H1 (cell line): ENCODE results near the gene IL26. TPM values are rescaled to one million over a fixed set of nuclear protein-coding genes. Genes with fewer than 3 reads are reported as not detected.

Experiments
- ASH2L ChIP-seq: fragments of 200-600, 300-600 bp; sonication (generic); IDR thresholded peaks from one replicate; pipeline ENCODE4 v1.7.1; 2017; ENCODE audit warnings: low read length
- BRCA1 ChIP-seq: IDR thresholded peaks from 2 replicates; pipeline ENCODE4 v1.6.1; 2012; ENCODE audit warnings: low read depth, low read length, improper control_type of control experiment
- CEBPB ChIP-seq: IDR thresholded peaks from 2 replicates; pipeline ENCODE4 v1.6.1; 2012; ENCODE audit warnings: low read depth, low read length
- CTBP2 ChIP-seq: IDR thresholded peaks from 2 replicates; pipeline ENCODE4 v1.7.0; 2011; ENCODE audit warnings: borderline replicate concordance, mild to moderate bottlenecking, moderate library complexity, mixed read lengths, low read length; ENCODE audit not compliant: insufficient read depth, insufficient read length
- EZH2 ChIP-seq: fragments of 200-600 bp; sonication (generic); IDR thresholded peaks from 2 replicates; pipeline ENCODE4 v1.7.1; 2012; ENCODE audit warnings: low read depth, mild to moderate bottlenecking, moderate library complexity, low read length, inconsistent platforms; ENCODE audit not compliant: severe bottlenecking
- KDM4A ChIP-seq: IDR thresholded peaks from one replicate; pipeline ENCODE4 v1.7.1; 2012; ENCODE audit warnings: low read depth, mild to moderate bottlenecking, moderate library complexity, low read length, inconsistent platforms; ENCODE audit not compliant: severe bottlenecking
- NRF1 ChIP-seq: IDR thresholded peaks from 2 replicates; pipeline ENCODE4 v1.6.1; 2011; ENCODE audit warnings: mild to moderate bottlenecking, low read depth, low read length, improper control_type of control experiment
- SAP30 ChIP-seq: fragments of 300-600 bp; sonication (generic); IDR thresholded peaks from 2 replicates; pipeline ENCODE4 v1.7.1; 2012; ENCODE audit warnings: low read length, moderate library complexity, mild to moderate bottlenecking, inconsistent platforms; ENCODE audit not compliant: insufficient read depth, insufficient replicate concordance
- SP1 ChIP-seq: IDR thresholded peaks from 2 replicates; pipeline ENCODE4 v1.6.1; 2011; ENCODE audit warnings: low read depth, low read length
- SRF ChIP-seq: IDR thresholded peaks from 2 replicates; pipeline ENCODE4 v1.6.1; 2011; ENCODE audit warnings: mild to moderate bottlenecking, low read depth, low read length, moderate library complexity
- SUZ12 ChIP-seq: fragments of 200-600 bp; sonication (generic); IDR thresholded peaks from 2 replicates; pipeline ENCODE4 v1.6.1; 2012; ENCODE audit warnings: mild to moderate bottlenecking, inconsistent platforms, low read length, moderate library complexity, mixed read lengths
- YY1 ChIP-seq: IDR thresholded peaks from 2 replicates; pipeline ENCODE4 v1.6.1; 2011; ENCODE audit warnings: low read depth, mild to moderate bottlenecking, low read length
- polyA plus RNA-seq, 7 experiments: library from polyadenylated mRNA; depleted of rRNA in 3 of 7; stranded (reverse) in 5 of 7; unstranded in 2 of 7; fragments of >200 nt in 5 of 7; fragments of 200-250 nt in 2 of 7; gene quantifications; 1 replicate in 5 of 7; 2 replicates in 1 of 7; 4 replicates in 1 of 7; pipeline versions ENCODE4 v1.2.1 to v1.2.3, GENCODE V29; 2011 to 2013; ENCODE audit warnings: missing spikeins in 2 of 7, mixed read lengths in 2 of 7
- total RNA-seq: library from RNA; stranded (reverse); fragmentation: NEBNext Ultra II Directional; extraction: Animal tissue kit (Norgen Biotek cat#: 25700); gene quantifications from 2 replicates; pipeline ENCODE4 v1.2.1, GENCODE V29; 2021
- TF ChIP-seq, protein P1 (sequence below): fragments of 300-600 bp; sonication (generic); IDR thresholded peaks from 2 replicates; pipeline ENCODE4 v1.7.1; 2012; ENCODE audit warnings: low read length, moderate library complexity, mild to moderate bottlenecking, inconsistent platforms; ENCODE audit not compliant: insufficient replicate concordance

IL26 gene
- total and polyA plus RNA-seq, 2 of the 8 experiments (the other 6 are each of a cell fraction or from before 2014, with no cell fraction given): not detected

DNA sequence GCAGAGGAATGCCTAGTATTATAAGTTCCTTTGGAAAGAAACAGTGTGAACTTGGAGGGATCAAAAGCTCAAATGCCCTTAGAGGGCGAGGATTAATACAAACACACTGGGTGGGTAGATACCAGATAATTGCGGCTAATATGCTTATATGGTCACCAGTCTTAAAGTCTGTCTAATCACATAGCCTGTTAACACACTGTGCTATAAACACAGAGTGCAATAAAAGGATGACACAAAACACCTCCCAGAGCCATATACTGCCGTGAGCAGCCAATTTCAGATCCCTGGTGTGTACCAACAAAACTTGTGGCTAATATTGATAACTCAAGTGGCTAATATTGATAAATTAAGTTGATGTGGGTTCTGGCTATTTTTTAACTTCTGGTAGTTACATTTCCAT lies 1.7 kb upstream of the IL26 start (continued):
- TF ChIP-seq, protein P1, sequence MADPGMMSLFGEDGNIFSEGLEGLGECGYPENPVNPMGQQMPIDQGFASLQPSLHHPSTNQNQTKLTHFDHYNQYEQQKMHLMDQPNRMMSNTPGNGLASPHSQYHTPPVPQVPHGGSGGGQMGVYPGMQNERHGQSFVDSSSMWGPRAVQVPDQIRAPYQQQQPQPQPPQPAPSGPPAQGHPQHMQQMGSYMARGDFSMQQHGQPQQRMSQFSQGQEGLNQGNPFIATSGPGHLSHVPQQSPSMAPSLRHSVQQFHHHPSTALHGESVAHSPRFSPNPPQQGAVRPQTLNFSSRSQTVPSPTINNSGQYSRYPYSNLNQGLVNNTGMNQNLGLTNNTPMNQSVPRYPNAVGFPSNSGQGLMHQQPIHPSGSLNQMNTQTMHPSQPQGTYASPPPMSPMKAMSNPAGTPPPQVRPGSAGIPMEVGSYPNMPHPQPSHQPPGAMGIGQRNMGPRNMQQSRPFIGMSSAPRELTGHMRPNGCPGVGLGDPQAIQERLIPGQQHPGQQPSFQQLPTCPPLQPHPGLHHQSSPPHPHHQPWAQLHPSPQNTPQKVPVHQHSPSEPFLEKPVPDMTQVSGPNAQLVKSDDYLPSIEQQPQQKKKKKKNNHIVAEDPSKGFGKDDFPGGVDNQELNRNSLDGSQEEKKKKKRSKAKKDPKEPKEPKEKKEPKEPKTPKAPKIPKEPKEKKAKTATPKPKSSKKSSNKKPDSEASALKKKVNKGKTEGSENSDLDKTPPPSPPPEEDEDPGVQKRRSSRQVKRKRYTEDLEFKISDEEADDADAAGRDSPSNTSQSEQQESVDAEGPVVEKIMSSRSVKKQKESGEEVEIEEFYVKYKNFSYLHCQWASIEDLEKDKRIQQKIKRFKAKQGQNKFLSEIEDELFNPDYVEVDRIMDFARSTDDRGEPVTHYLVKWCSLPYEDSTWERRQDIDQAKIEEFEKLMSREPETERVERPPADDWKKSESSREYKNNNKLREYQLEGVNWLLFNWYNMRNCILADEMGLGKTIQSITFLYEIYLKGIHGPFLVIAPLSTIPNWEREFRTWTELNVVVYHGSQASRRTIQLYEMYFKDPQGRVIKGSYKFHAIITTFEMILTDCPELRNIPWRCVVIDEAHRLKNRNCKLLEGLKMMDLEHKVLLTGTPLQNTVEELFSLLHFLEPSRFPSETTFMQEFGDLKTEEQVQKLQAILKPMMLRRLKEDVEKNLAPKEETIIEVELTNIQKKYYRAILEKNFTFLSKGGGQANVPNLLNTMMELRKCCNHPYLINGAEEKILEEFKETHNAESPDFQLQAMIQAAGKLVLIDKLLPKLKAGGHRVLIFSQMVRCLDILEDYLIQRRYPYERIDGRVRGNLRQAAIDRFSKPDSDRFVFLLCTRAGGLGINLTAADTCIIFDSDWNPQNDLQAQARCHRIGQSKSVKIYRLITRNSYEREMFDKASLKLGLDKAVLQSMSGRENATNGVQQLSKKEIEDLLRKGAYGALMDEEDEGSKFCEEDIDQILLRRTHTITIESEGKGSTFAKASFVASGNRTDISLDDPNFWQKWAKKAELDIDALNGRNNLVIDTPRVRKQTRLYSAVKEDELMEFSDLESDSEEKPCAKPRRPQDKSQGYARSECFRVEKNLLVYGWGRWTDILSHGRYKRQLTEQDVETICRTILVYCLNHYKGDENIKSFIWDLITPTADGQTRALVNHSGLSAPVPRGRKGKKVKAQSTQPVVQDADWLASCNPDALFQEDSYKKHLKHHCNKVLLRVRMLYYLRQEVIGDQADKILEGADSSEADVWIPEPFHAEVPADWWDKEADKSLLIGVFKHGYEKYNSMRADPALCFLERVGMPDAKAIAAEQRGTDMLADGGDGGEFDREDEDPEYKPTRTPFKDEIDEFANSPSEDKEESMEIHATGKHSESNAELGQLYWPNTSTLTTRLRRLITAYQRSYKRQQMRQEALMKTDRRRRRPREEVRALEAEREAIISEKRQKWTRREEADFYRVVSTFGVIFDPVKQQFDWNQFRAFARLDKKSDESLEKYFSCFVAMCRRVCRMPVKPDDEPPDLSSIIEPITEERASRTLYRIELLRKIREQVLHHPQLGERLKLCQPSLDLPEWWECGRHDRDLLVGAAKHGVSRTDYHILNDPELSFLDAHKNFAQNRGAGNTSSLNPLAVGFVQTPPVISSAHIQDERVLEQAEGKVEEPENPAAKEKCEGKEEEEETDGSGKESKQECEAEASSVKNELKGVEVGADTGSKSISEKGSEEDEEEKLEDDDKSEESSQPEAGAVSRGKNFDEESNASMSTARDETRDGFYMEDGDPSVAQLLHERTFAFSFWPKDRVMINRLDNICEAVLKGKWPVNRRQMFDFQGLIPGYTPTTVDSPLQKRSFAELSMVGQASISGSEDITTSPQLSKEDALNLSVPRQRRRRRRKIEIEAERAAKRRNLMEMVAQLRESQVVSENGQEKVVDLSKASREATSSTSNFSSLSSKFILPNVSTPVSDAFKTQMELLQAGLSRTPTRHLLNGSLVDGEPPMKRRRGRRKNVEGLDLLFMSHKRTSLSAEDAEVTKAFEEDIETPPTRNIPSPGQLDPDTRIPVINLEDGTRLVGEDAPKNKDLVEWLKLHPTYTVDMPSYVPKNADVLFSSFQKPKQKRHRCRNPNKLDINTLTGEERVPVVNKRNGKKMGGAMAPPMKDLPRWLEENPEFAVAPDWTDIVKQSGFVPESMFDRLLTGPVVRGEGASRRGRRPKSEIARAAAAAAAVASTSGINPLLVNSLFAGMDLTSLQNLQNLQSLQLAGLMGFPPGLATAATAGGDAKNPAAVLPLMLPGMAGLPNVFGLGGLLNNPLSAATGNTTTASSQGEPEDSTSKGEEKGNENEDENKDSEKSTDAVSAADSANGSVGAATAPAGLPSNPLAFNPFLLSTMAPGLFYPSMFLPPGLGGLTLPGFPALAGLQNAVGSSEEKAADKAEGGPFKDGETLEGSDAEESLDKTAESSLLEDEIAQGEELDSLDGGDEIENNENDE: no peak
- TF ChIP-seq SAP30: no peak
- no peak for TF ChIP-seq KDM4A
- no peak for TF ChIP-seq SUZ12
- no peak for TF ChIP-seq SRF
- no peak for TF ChIP-seq YY1
- no peak for TF ChIP-seq ASH2L
- no peak for TF ChIP-seq BRCA1
- TF ChIP-seq EZH2: no peak
- no peak for TF ChIP-seq CTBP2
- TF ChIP-seq SP1: no peak
- TF ChIP-seq CEBPB: no peak
- TF ChIP-seq NRF1: no peak
